DOHH2 (cell line): Measurements from ENCODE around the gene TBC1D25.

Source experiments
- CTCF ChIP-seq: fragments of 200-600 bp; sonication (generic); IDR thresholded peaks from one replicate; pipeline ENCODE4 v1.5.1; 2014; ENCODE audit warnings: antibody characterized with exemption, mild to moderate bottlenecking, low read depth, low read length; ENCODE audit not compliant: poor library complexity, severe bottlenecking
- EZH2phosphoT487 ChIP-seq: fragments of 200-600 bp; sonication (generic); IDR thresholded peaks from 2 replicates; pipeline ENCODE4 v1.6.1; 2017; ENCODE audit warnings: borderline replicate concordance, mild to moderate bottlenecking, antibody characterized with exemption, low read length, moderate library complexity, mixed read lengths

GRCh38 chrX:48578661-48579128, 39.2 kb downstream of the TBC1D25 start:
- TF ChIP-seq CTCF = no peak
- TF ChIP-seq EZH2phosphoT487 = no peak
